Astrocyte (in vitro differentiated cells and primary cell): Measurements from ENCODE around the gene TJP1. TPM values are rescaled to one million over a fixed set of nuclear protein-coding genes. Genes with fewer than 3 reads are reported as not detected.
"Not testable (repeated sequence)": the region's sequence is repeated elsewhere in the genome, so short reads cannot be mapped to it uniquely, and the experiment has no call there.

ENCODE experiments used
- DNase-seq: peaks from one replicate; pipeline ENCODE4 v3.0.0-alpha.2; 2010; ENCODE audit warnings: low read depth
- FAIRE-seq: peaks from 2 replicates; lab custom pipeline; 2011; peaks lifted over from hg19 to GRCh38; lab: Jason Lieb, UNC
- H2AFZ ChIP-seq: 2 replicates; pipeline ENCODE4 v1.6.0; 2012; ENCODE audit warnings: low read depth, low read length, inconsistent platforms
- H3K27ac ChIP-seq: 2 replicates; pipeline ENCODE4 v1.5.1; 2011; ENCODE audit warnings: low read depth, low read length, inconsistent platforms
- H3K27me3 ChIP-seq: 2 replicates; pipeline ENCODE4 v1.6.0; 2011; ENCODE audit warnings: low read length, inconsistent platforms; ENCODE audit not compliant: insufficient read depth
- H3K36me3 ChIP-seq: 2 replicates; pipeline ENCODE4 v1.5.1; 2011; ENCODE audit warnings: low read length, inconsistent platforms; ENCODE audit not compliant: insufficient read depth
- H3K4me1 ChIP-seq: 2 replicates; pipeline ENCODE4 v1.5.1; 2011; ENCODE audit warnings: low read length, inconsistent platforms; ENCODE audit not compliant: insufficient read depth
- H3K4me2 ChIP-seq: 2 replicates; pipeline ENCODE4 v1.6.0; 2012; ENCODE audit warnings: low read length, inconsistent platforms
- H3K4me3 ChIP-seq: 2 replicates; pipeline ENCODE4 v1.5.1; 2011; ENCODE audit warnings: low read depth, mild to moderate bottlenecking, low read length, inconsistent platforms; ENCODE audit not compliant: insufficient read depth
- H3K79me2 ChIP-seq: 2 replicates; pipeline ENCODE4 v1.6.0; 2012; ENCODE audit warnings: mild to moderate bottlenecking, low read length, inconsistent platforms; ENCODE audit not compliant: insufficient read depth
- H3K9ac ChIP-seq: 2 replicates; pipeline ENCODE4 v1.6.0; 2012; ENCODE audit warnings: mild to moderate bottlenecking, low read length, inconsistent platforms
- H3K9me3 ChIP-seq: 2 replicates; pipeline ENCODE4 v1.5.1; 2012; ENCODE audit warnings: low read depth, mild to moderate bottlenecking, low read length, inconsistent platforms; ENCODE audit not compliant: insufficient read depth
- H4K20me1 ChIP-seq: 2 replicates; pipeline ENCODE4 v1.6.0; 2012; ENCODE audit warnings: low read length, inconsistent platforms; ENCODE audit not compliant: insufficient read depth
- H3K27ac Mint-ChIP-seq: one replicate; pipeline ENCODE4 v1.8.0; 2021; ENCODE audit warnings: mild to moderate bottlenecking, mixed read lengths; ENCODE audit not compliant: unreplicated experiment
- H3K27me3 Mint-ChIP-seq: one replicate; pipeline ENCODE4 v1.8.0; 2021; ENCODE audit warnings: low read depth, mixed read lengths; ENCODE audit not compliant: unreplicated experiment
- H3K36me3 Mint-ChIP-seq: one replicate; pipeline ENCODE4 v1.8.0; 2021; ENCODE audit warnings: low read depth, mixed read lengths; ENCODE audit not compliant: unreplicated experiment
- H3K4me1 Mint-ChIP-seq: one replicate; pipeline ENCODE4 v1.8.0; 2021; ENCODE audit warnings: low read depth, mixed read lengths; ENCODE audit not compliant: unreplicated experiment
- H3K4me3 Mint-ChIP-seq: one replicate; pipeline ENCODE4 v1.8.0; 2021; ENCODE audit warnings: mild to moderate bottlenecking, moderate library complexity, mixed read lengths; ENCODE audit not compliant: unreplicated experiment
- H3K9me3 Mint-ChIP-seq: one replicate; pipeline ENCODE4 v1.8.0; 2021; ENCODE audit warnings: mild to moderate bottlenecking, mixed read lengths; ENCODE audit not compliant: unreplicated experiment
- CTCF ChIP-seq: IDR thresholded peaks from 2 replicates; pipeline ENCODE4 v1.5.1; 2011; ENCODE audit warnings: low read depth, mild to moderate bottlenecking, inconsistent platforms, low read length, moderate library complexity; ENCODE audit not compliant: insufficient read depth
- EZH2 ChIP-seq: IDR thresholded peaks from 2 replicates; pipeline ENCODE4 v1.6.1; 2012; ENCODE audit warnings: mild to moderate bottlenecking, low read length, inconsistent platforms; ENCODE audit not compliant: insufficient read depth
- total RNA-seq: library from RNA; stranded (reverse); gene quantifications from 2 replicates; pipeline ENCODE4 v1.2.1, GENCODE V29; 2021

The TJP1 gene
- total RNA-seq, 1 donor from 2014 or later: 137 TPM

GRCh38 chr15:29785642-29786041 is 36.6 kb downstream of the TJP1 start:
- Histone ChIP-seq H3K4me3 (no peak overlapping the region), H3K9ac (no peak overlapping the region), H3K27ac (no peak overlapping the region), H3K9me3 (no peaks in the 10 kb centered on the region), H3K4me1 (peaks cover 9% of the 10 kb centered on the region), H3K79me2 (peaks cover 94% of the 10 kb centered on the region), H3K27me3 (no peaks in the 10 kb centered on the region), H4K20me1 (peaks cover 67% of the 10 kb centered on the region), H3K4me2 (no peak overlapping the region), H3K36me3 (no peaks in the 10 kb centered on the region), H2AFZ (no peak overlapping the region)
- no peak overlapping the region for H3K4me3 Mint-ChIP-seq
- H3K4me1 Mint-ChIP-seq: peaks cover 36% of the 10 kb centered on the region
- no peaks in the 10 kb centered on the region for H3K9me3 Mint-ChIP-seq
- DNase-seq (no peak), FAIRE-seq (no peak)
- no peak overlapping the region for H3K27ac Mint-ChIP-seq
- TF ChIP-seq EZH2 (no peak), CTCF (no peak)
- no peaks in the 10 kb centered on the region for H3K27me3 Mint-ChIP-seq
- H3K36me3 Mint-ChIP-seq: peaks cover 16% of the 10 kb centered on the region

- peaks cover 9% of the 10 kb centered on the region for H3K4me1 ChIP-seq
- no peak overlapping the region for H3K27ac ChIP-seq
- Mint-ChIP-seq H3K4me3 (no peak overlapping the region), H3K36me3 (peaks cover 19% of the 10 kb centered on the region), H3K9me3 (peaks cover 1% of the 10 kb centered on the region), H3K27ac (no peak overlapping the region), H3K4me1 (peaks cover 36% of the 10 kb centered on the region), H3K27me3 (no peaks in the 10 kb centered on the region)
- peaks cover 69% of the 10 kb centered on the region for H4K20me1 ChIP-seq
- no peak overlapping the region for H3K4me3 ChIP-seq
- H2AFZ ChIP-seq: no peak overlapping the region
- peaks cover 94% of the 10 kb centered on the region for H3K79me2 ChIP-seq
- H3K36me3 ChIP-seq: no peaks in the 10 kb centered on the region
- H3K4me2 ChIP-seq: no peak overlapping the region
- no peaks in the 10 kb centered on the region for H3K9me3 ChIP-seq
- no peaks in the 10 kb centered on the region for H3K27me3 ChIP-seq
- no peak for DNase-seq
- FAIRE-seq: no peak
- TF ChIP-seq EZH2: no peak
- no peak overlapping the region for H3K9ac ChIP-seq
Measured at GRCh38 chr15:29785136-29785535, 37.1 kb downstream of the TJP1 start.

- Histone ChIP-seq H3K4me3 (no peak overlapping the region), H3K4me2 (no peak overlapping the region), H4K20me1 (peaks cover 70% of the 10 kb centered on the region), H2AFZ (no peak overlapping the region), H3K79me2 (peaks cover 94% of the 10 kb centered on the region), H3K9ac (no peak overlapping the region), H3K27ac (no peak overlapping the region), H3K27me3 (no peaks in the 10 kb centered on the region), H3K36me3 (no peaks in the 10 kb centered on the region), H3K9me3 (no peaks in the 10 kb centered on the region), H3K4me1 (peaks cover 9% of the 10 kb centered on the region)
- Mint-ChIP-seq H3K36me3 (peaks cover 24% of the 10 kb centered on the region), H3K27me3 (no peaks in the 10 kb centered on the region), H3K4me1 (peaks cover 36% of the 10 kb centered on the region), H3K9me3 (peaks cover 3% of the 10 kb centered on the region), H3K4me3 (no peak overlapping the region), H3K27ac (no peak overlapping the region)
- DNase-seq (no peak), FAIRE-seq (no peak)
- TF ChIP-seq CTCF: no peak
- TF ChIP-seq EZH2: no peak
Measured at GRCh38 chr15:29784413-29784812, 37.9 kb downstream of the TJP1 start.

DNA sequence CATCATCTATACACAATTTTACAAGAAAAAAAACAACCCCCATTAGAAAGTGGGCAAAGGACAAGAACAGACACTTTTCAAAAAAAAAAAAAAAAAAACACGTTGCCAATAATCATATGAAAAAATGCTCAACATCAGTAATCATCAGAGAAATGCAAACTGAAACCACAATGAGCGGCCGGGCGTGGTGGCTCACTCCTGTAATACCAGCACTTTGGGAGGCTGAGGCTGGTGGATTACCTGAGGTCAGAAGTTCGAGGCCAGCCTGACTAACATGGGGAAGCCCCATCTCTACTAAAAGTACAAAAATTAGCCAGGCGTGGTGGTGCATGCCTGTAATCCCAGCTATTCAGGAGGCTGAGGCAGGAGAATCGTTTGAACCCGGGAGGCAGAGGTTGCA is 39.5 kb downstream of the TJP1 start:
- not testable (repeated sequence) for H3K9me3 Mint-ChIP-seq, H3K9ac ChIP-seq, H3K27me3 ChIP-seq, FAIRE-seq, H3K4me2 ChIP-seq, H3K27ac Mint-ChIP-seq, H3K36me3 ChIP-seq, H3K4me3 Mint-ChIP-seq, H2AFZ ChIP-seq, H3K9me3 ChIP-seq, H3K4me1 ChIP-seq, H3K27me3 Mint-ChIP-seq, H3K4me3 ChIP-seq, DNase-seq, H3K27ac ChIP-seq
- Histone ChIP-seq H3K79me2 (peaks cover 97% of the 10 kb centered on the region), H4K20me1 (peaks cover 78% of the 10 kb centered on the region)
- peaks cover 34% of the 10 kb centered on the region for H3K36me3 Mint-ChIP-seq
- H3K4me1 Mint-ChIP-seq: peaks cover 35% of the 10 kb centered on the region
